ENCODE results near the gene ZNF827.

ZNF827 gene

GRCh38 chr4:145935253-145936141 lies 3.1 kb downstream of the ZNF827 start:
- ChIA-PET CTCF (interaction anchor here (0.8 to 1.5 kb wide), 4 partner anchors 15 to 45 kb away, joined by 3 to 4 read pairs (median 3); no protein-coding TSS in a partner anchor), POLR2A (no interaction called here)
- no peak for TF ChIP-seq CTCF (IDR thresholded peaks at IDR 0.05; ENCODE audit: control extremely low read depth, extremely low read depth, low read depth, missing control alignments)
- DNase-seq (ENCODE audit: extremely low spot score) = peak; percentile 57

- ChIA-PET CTCF (interaction anchor here (1.1 kb wide), 1 partner anchor 22 kb away, joined by 3 read pairs; no protein-coding TSS in a partner anchor), POLR2A (no interaction called here)
- no peak for TF ChIP-seq CTCF (IDR thresholded peaks at IDR 0.05; ENCODE audit: control extremely low read depth, extremely low read depth, low read depth, missing control alignments)
- DNase-seq (ENCODE audit: extremely low spot score) = no peak
Measured at GRCh38 chr4:145934434-145935047, 4.1 kb downstream of the ZNF827 start.

- no peak for TF ChIP-seq CTCF (IDR thresholded peaks at IDR 0.05; ENCODE audit: control extremely low read depth, extremely low read depth, low read depth, missing control alignments)
- CTCF ChIA-PET = interaction anchor here (1.1 kb wide), 1 partner anchor 20 kb away, joined by 3 read pairs; no protein-coding TSS in a partner anchor
- POLR2A ChIA-PET = no interaction called here
- no peak for DNase-seq (ENCODE audit: extremely low spot score)
Measured at GRCh38 chr4:145933134-145933533, 5.5 kb downstream of the ZNF827 start.

- POLR2A ChIA-PET = no interaction called here
- TF ChIP-seq CTCF (IDR thresholded peaks at IDR 0.05; ENCODE audit: control extremely low read depth, extremely low read depth, low read depth, missing control alignments) = no peak
- no peak for DNase-seq (ENCODE audit: extremely low spot score)
- CTCF ChIA-PET = interaction anchor here (0.9 to 2.9 kb wide), 8 partner anchors 12 to 98 kb away, joined by 3 to 24 read pairs (median 4); no protein-coding TSS in a partner anchor
Measured at GRCh38 chr4:145931403-145931802, 7.2 kb downstream of the ZNF827 start.

GRCh38 chr4:145930592-145930991 lies 8.0 kb downstream of the ZNF827 start:
- TF ChIP-seq CTCF (IDR thresholded peaks at IDR 0.05; ENCODE audit: control extremely low read depth, extremely low read depth, low read depth, missing control alignments) = no peak
- CTCF ChIA-PET = interaction anchor here (1.1 to 2.9 kb wide), 7 partner anchors 11 to 99 kb away, joined by 3 to 24 read pairs (median 4); no protein-coding TSS in a partner anchor
- POLR2A ChIA-PET = no interaction called here
- no peak for DNase-seq (ENCODE audit: extremely low spot score)

GRCh38 chr4:145929415-145930178 lies 9.0 kb downstream of the ZNF827 start:
- ChIA-PET CTCF (interaction anchor here (1.1 to 2.9 kb wide), 3 partner anchors 10 to 18 kb away, joined by 4 to 24 read pairs (median 19); no protein-coding TSS in a partner anchor), POLR2A (no interaction called here)
- TF ChIP-seq CTCF (IDR thresholded peaks at IDR 0.05; ENCODE audit: control extremely low read depth, extremely low read depth, low read depth, missing control alignments) = no peak
- no peak for DNase-seq (ENCODE audit: extremely low spot score)

Measured in GM10248 (cell line).